Peyer's patch (tissue), 4 donors: Measurements from ENCODE around the gene SYT14. TPM values are rescaled to one million over a fixed set of nuclear protein-coding genes. Genes with fewer than 3 reads are reported as not detected.
"Not testable (repeated sequence)": the region's sequence is repeated elsewhere in the genome, so short reads cannot be mapped to it uniquely, and the experiment has no call there.

Experiments
- DNase-seq, 3 donors: peaks; one replicate each; pipeline ENCODE4 v3.0.0-alpha.2; 2017 to 2019
- H3K27ac ChIP-seq, 4 donors: fragments of 200-600 bp; sonication (generic); one replicate each; pipeline ENCODE4 v1.5.1; 2016 to 2019
- H3K27me3 ChIP-seq, 2 donors: fragments of 200-600 bp; sonication (generic); one replicate each; pipeline ENCODE4 v1.5.1; 2019
- H3K36me3 ChIP-seq, 3 donors: fragments of 200-600 bp; sonication (generic); one replicate each; pipeline ENCODE4 v1.5.1; 2016 to 2019
- H3K4me1 ChIP-seq, 4 donors: fragments of 200-600 bp; sonication (generic); one replicate each; pipeline ENCODE4 v1.5.1; 2016 to 2019
- H3K4me3 ChIP-seq, 4 donors: fragments of 200-600 bp; sonication (generic); 1 replicate in 3 of 4; 2 replicates in 1 of 4; pipeline ENCODE4 v1.5.1; 2016 to 2019; ENCODE audit warnings: mild to moderate bottlenecking in 1 of 4
- H3K9me3 ChIP-seq, 4 donors: fragments of 200-600 bp; sonication (generic); one replicate each; pipeline ENCODE4 v1.5.1; 2016 to 2019; ENCODE audit warnings: mild to moderate bottlenecking in 1 of 4
- CTCF ChIP-seq, 6 experiments: fragments of 450-650 bp in 4 of 6; fragments of 200-600 bp in 2 of 6; sonication (generic) in 1 of 6; IDR thresholded peaks; one replicate each; pipeline ENCODE4 v1.5.1; 2017 to 2019; ENCODE audit warnings: antibody characterized with exemption in 6 of 6, mild to moderate bottlenecking in 3 of 6, moderate library complexity in 1 of 6
- POLR2A ChIP-seq, 2 donors: fragments of 450-650 bp; IDR thresholded peaks; one replicate each; pipeline ENCODE4 v1.5.1; 2017; ENCODE audit warnings: antibody characterized with exemption in 2 of 2, mild to moderate bottlenecking in 2 of 2, moderate library complexity in 2 of 2
- total RNA-seq, 4 donors: library from RNA; depleted of rRNA; stranded (reverse); fragments of >200 nt; gene quantifications; one replicate each; pipeline ENCODE4 v1.1.0, GENCODE V29; 2016

The SYT14 gene
- total RNA-seq: under 1 TPM in 2 of 4 donors, not detected in 2; 0.27 to 0.83 TPM

DNA sequence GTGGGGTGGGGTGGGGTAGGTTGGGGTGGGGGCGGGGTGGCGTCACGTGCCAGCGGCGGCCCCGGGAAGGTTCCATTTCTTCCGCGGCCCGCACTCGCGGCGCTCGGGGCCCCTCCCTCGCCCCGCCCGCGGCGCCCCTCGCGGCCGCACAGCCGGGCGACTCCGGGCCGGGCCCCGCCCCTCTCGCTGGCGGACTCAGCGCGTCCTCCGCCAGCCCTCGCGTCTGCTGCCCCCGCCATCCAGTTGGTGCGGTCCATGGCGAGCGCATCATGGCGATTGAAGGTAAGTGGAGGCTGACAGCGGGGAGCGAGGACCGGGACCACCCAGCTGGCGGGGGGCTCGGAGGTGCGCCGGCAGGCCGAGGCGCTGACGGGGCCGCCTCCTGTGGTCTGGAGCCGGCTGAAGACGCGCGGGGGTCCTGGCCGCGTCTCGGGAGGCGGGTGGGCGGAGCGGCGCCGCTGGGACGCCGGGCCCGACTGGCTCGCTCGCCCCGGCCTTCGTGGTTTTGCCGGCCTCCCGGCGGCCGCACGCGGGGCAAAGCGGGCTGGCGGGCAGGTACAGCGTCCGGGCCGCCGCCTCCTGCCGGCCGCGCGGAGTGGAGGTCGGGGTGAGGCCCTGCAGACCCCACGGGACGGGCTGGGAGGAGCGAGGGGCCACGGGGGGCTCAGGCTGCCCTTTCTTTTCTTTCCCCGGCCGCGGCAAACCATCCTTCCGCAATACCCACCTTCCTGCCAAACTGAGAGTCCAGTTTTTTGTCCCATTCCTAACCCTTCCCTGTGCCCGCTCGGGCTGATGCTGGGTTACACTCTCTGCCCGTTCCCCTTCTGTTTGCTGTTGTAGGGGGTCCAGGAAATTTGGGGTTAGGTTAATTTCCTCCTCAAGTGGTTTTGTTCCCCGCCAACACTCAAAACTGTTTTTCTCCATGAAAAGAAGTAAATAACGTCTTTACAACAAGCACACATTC, at the start of gene SYT14:
SYT14 (plus strand) TSS at position 222 of the 964 bp plus-strand sequence; CDS start at position 270, 48 bp downstream.
- TF ChIP-seq CTCF (IDR thresholded peaks at IDR 0.05): no peak
- no peak for TF ChIP-seq POLR2A (IDR thresholded peaks at IDR 0.05)
- H3K4me1 ChIP-seq: peaks cover 0 to 8% (median 0%) of the 10 kb centered on the region in 4 donors
- no peak within 1 kb of the TSS for H3K27ac ChIP-seq
- no peak for DNase-seq
- H3K4me3 ChIP-seq: peak within 1 kb of the TSS in 2 of 4 donors; percentile 11 to 29
- H3K27me3 ChIP-seq: peaks cover 0 to 13% of the 10 kb centered on the region in 2 donors
- H3K9me3 ChIP-seq: no peaks in the 10 kb centered on the region
- H3K36me3 ChIP-seq: no peaks in the 10 kb centered on the region

- H3K4me3 ChIP-seq, H3K36me3 ChIP-seq, H3K9me3 ChIP-seq, H3K27me3 ChIP-seq, H3K27ac ChIP-seq, H3K4me1 ChIP-seq, DNase-seq: not testable (repeated sequence)
These were observed 49.5 kb upstream of the SYT14 start for GRCh38 chr1:209888291-209889076.

- H3K27ac ChIP-seq: no peak overlapping the region
- TF ChIP-seq CTCF (IDR thresholded peaks at IDR 0.05): no peak
- no peak for TF ChIP-seq POLR2A (IDR thresholded peaks at IDR 0.05)
- no peaks in the 10 kb centered on the region for H3K9me3 ChIP-seq
- H3K4me1 ChIP-seq: no peaks in the 10 kb centered on the region
- no peak overlapping the region for H3K4me3 ChIP-seq
- H3K36me3 ChIP-seq: no peaks in the 10 kb centered on the region
- no peak for DNase-seq
- H3K27me3 ChIP-seq: no peaks in the 10 kb centered on the region
These were observed 49.0 kb upstream of the SYT14 start for GRCh38 chr1:209889077-209889418.

GRCh38 chr1:209890641-209891330, 47.2 kb upstream of the SYT14 start:
- Histone ChIP-seq H3K27ac (no peak overlapping the region), H3K9me3 (no peaks in the 10 kb centered on the region), H3K4me3 (no peak overlapping the region), H3K36me3 (no peaks in the 10 kb centered on the region), H3K4me1 (no peaks in the 10 kb centered on the region), H3K27me3 (no peaks in the 10 kb centered on the region)
- no peak for DNase-seq
- TF ChIP-seq POLR2A (IDR thresholded peaks at IDR 0.05): no peak
- no peak for TF ChIP-seq CTCF (IDR thresholded peaks at IDR 0.05)

GRCh38 chr1:209893751-209894150, 44.3 kb upstream of the SYT14 start:
- Histone ChIP-seq H3K4me1 (no peaks in the 10 kb centered on the region), H3K27me3 (no peaks in the 10 kb centered on the region), H3K4me3 (no peak overlapping the region), H3K36me3 (no peaks in the 10 kb centered on the region), H3K27ac (no peak overlapping the region), H3K9me3 (no peaks in the 10 kb centered on the region)
- no peak for TF ChIP-seq CTCF (IDR thresholded peaks at IDR 0.05)
- TF ChIP-seq POLR2A (IDR thresholded peaks at IDR 0.05): no peak
- DNase-seq: no peak
